DMS79 (cell line): Measurements from ENCODE around the gene EFCAB11.

Source experiments
- DNase-seq: peaks from one replicate; lab custom pipeline; 2025; lab: John Stamatoyannopoulos, UW

Gene EFCAB11

DNA sequence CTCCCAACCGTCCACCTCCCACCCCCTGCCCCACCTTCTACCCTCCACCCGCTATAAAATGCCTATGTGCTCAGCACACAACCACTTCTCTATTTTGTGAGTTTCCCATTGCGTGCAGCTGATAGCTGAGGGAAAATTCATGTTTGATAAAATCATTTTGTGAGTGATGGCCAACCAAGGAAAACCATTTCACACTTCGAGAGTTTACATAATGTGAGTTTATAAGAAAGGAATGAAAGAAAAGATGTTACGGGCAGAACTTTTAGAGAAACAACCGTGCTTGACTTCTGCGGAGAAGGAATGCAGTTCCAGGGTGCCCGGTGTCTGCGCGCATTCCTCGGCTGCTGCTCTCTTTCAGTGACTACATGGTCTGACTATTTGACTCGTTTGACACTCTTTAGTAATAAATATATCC lies 140.9 kb downstream of the EFCAB11 start:
- no peak for DNase-seq

DNA sequence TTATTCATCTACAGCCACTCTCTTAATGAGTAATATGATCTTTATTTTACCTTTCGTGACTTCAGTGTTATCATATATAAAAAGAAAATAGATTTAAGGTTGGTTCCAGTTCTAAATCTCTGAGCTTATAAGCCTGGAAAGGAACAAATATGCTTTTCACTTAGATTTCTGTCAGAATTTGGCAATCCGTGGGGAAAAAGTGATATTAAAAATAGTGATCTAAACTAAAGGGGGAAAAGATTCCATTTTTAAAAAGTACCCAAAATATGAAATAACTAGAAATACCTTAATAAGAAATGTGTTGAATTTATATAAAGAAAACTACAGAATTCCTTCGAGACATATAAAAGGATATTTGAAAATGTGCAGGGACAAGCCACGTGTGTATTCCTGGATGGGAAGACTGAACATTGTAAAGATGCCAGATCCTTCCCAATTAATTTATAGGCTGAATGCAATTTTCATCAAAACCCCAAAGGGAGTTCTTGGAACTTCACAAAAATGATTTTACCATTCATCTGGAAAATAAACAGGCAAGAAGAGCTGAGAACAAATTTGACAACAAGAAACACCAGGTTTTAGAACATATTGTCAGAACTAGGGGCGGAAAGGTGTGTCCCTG lies 142.5 kb downstream of the EFCAB11 start:
- no peak for DNase-seq

DNA sequence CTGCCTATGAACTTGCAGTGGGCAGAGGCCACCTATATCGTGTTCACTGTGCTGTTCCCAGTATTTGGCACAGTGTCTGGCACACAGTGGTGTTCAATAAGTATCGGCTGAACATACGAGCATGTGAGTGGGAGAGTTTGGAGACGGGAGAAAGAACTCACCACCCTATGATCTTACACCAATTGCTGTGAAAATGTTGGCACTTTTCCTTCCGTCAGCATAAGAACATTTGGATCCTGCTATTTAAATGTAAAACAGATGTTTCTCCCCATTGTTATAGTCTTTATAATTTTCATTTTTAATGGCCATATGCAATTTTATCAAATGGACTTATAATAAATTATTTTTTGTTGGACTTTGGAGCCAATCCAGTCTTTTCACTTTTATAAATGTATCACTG lies 144.4 kb downstream of the EFCAB11 start:
- DNase-seq = no peak

DNA sequence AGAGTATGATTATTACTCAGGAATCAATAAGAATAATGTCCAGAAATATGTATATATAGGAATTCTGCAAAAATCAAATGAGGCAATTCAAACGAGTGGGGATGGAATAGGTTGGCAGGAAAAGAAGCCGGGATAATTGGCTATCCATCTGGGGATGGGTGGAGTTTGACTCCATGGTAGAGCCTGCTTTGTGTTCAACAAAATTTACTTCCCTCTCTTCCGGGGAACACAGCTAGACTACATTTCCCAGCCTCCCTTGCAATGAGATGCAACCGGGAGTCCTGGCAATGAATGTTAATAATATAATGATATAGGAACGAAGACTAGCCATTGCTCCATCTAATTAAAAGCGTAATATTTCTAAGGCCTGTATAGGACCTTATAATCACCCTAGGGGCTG lies 146.6 kb downstream of the EFCAB11 start:
- DNase-seq = no peak

DNA sequence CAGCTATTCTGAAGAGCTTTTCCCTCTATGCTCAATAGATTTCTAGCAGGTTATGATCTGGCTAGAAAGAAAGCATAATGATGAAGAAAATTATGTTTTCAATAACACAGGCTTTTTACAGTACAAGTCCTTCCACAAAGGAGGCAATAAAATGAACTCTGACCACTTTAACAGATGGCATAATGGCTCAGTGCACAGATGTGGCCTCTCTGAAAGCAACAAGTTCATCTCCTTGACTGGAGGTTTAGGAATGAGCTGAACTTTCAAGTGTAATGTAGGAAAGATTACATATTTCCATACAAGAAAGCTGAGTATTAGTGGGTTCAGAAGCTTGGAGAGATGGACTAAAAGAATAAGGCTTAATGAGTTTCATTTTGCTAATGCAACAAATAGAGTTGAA lies 147.4 kb downstream of the EFCAB11 start:
- peak; percentile 11 for DNase-seq

DNA sequence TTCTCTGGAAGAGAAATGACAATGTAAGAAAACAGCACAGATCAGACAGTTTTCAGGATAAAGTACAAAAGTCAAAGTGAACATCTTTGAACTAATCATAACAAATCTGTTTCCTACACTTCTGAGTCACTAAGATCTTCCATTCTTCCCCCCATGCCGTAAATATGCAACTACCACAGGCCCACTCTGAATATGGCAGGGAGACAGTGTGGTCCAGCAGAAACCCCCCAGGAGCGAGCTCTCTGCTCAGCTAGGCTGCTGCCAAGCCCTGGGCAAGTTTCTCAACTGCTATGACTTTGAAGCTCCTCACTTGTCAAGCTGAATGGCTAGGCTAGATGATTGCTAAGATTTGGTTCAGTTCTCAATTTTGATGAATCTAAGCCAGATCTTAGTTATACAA lies 148.1 kb downstream of the EFCAB11 start:
- DNase-seq = no peak

DNA sequence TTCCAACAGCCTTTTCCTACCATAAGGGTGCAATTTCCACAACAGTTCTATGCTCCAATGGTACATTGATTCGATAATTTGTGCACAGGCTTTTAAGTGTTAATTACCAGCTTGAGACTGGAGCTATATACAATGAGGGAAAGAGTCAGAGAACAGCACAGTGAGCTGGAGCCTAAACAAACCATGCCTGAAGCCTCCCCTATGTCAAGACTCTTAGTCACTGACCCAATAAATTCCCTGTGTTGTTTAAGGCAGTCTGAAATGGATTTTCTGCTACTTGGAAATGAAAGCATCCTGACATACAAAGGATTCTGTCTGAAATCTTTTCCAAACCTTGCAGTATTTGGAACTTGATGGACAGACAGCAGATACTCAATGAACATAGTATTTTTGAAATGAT lies 149.0 kb downstream of the EFCAB11 start:
- no peak for DNase-seq

DNA sequence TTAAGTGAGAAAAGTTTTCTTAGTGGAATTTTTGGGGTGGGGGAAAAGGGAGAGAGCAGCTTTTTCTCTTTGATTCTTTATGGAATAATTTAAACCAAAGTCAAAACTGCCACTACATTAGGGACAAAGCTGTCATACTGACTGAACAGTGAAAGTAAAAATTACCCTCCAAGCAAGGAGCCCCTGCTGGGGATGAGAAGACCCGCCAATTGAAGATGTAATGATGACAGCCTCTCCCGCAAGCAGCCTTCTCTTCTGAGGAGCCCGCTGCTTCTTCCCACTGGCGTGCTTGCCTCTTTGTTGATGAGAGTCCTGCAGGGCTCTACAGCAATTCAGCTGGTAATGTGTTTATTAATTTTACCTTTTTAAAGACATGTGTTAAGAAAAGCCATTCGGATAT lies 151.0 kb downstream of the EFCAB11 start:
- no peak for DNase-seq

DNA sequence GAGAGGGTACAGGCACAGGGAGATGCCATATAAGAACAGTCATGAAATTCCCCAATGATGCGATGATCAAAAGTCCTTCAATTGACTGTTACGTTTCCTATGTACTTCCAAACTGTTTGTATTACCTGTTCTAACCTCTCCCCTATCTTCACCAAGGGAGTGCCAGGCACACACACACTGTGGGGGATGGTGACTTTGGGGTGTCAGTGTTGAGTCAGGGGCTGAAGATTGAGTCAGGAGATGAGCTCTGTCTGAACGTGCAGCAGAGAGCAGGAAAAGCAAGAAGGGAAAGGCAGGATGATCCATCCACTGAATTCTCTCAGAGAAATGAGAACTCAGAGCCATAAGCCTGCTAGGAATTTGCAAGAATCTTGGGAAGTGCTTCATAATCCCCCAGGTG lies 153.4 kb downstream of the EFCAB11 start:
- no peak for DNase-seq

DNA sequence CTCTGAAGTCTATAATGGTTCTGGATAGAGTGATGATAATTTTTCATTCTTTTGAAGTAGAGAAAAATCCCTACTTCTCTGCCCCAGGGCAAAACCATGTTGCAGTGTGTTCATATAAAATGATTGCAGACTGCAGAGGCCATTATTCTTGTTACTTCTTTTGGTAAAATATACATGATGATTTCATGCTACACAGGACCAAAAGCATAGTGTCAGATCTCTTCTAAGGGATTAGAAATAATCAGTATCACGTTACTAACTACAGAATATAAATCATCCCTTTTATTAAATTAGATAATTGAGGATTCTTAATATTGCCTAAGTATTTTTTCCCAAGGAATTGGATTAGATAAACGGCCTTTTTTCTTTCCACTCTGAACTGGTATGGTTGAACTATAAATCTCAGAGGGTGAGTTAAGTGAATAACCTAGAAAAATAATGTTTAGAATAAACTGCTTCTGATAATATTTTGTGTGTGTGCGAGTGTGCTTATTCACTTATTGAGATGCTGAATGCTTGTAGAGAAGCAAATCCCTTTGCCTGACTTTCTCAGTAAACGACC lies 156.2 kb downstream of the EFCAB11 start:
- DNase-seq = no peak

DNA sequence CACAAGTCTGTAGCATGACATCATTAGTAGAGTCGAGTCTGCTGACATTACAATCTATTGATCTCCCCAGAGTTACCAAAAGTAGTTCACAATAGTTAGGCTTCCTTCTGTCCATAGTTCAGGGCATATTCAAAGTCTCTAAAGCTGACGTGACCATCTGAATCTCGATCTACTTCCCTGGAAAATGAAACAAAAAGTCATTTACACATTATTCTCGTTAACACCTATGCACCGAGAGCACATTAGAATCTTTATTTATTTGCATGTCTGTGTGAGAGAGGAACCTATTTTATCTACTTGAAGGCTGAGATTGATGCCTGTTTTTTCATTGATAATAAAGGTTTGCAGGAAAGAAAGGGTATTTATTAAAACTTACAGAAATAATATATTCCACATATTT lies 157.4 kb downstream of the EFCAB11 start:
- no peak for DNase-seq

DNA sequence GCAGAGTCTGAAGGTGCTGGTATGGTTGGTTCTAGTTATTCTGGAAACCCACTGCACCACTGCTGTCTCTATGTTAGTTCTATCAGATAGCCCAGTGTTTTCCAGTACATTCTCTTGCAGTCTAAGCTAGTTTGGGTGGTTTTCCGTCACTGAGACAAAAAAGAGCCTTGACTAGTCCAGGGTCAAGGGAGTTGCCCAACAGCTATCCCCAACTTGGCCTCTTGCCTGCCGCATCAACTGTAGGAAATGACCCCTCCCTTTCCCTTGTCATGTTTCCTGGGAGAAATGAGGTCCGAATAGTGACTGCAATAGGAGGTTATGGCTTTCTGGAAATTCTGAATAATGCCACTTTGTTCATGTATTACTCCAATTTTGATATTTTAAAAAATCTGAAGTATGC lies 160.4 kb downstream of the EFCAB11 start:
- DNase-seq = no peak

DNA sequence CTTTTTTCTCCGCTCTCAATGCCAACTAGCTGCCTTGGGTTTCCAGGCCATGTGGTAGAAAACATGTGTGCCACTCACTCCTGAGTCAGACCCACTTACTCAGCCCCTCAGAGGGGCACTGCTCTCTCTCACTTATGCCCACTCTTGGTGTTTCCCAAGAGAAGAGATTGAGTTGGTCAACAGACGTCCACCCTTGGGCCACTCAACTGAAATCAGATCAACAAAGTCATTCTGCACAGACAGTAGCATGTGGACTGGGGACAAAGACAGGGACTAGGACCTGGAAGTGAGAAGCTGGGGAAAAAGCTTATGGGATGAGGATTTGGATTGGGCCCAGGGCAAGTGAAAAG lies 161.2 kb downstream of the EFCAB11 start:
- DNase-seq = no peak

DNA sequence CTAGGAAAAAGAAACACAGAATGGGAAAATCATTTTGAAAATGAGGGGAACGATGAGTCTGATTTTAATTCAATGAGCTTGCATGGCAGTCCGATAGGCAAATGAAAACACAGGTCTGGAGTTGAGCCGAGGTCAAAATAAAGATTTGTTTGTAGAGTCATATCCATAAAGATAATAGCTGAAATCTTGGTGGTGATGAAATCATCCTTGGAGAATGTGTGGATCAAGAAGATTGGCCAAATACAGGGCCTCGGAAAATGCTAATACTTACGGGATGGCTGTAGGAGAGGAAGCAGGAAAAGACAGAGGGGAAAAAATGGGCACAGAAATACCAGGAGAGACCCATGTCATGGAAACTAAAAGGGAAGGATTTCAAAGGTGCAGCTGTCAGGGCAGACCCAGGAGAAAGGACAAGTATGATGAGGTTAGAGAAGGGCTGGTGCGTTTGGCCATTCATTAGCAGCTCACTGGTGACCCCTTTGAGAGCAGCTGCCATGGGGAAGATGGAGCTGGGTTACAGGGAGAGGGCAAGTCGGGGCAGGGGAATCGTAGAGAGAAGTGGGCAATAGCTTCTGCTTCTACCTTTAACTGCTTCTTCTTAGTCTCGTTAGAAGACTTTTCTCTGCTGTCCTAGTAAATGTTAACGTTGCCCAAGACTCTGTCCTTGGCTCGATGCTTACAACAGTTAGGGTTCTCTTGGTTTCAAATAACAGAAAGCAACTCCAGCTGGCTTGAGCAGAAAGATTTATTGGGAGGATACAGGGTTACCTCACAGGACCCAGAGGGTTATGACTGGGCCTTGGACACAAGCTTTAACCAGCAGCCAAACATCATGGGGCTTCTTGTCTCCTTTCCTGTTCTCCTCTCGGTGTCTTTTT lies 161.8 kb downstream of the EFCAB11 start:
- DNase-seq = no peak

DNA sequence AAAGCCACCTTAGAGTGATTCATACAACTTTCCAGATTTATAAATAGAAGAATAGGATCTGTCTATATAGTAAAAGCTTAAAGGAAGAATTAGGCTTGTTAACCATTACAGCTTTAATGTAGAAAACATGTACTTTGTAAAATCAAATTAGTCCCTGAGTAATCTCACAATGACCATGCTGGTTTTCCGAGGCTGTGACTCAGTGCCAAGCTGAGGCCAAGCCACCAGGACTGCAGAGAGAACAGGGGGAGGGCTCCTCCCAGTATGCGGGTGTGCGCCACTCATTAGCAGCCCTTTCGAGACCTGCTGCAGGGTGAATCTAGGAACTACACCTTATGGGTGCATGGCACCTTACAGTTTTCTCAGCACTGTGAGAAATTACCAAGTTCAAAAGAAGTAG lies 167.0 kb downstream of the EFCAB11 start:
- no peak for DNase-seq

DNA sequence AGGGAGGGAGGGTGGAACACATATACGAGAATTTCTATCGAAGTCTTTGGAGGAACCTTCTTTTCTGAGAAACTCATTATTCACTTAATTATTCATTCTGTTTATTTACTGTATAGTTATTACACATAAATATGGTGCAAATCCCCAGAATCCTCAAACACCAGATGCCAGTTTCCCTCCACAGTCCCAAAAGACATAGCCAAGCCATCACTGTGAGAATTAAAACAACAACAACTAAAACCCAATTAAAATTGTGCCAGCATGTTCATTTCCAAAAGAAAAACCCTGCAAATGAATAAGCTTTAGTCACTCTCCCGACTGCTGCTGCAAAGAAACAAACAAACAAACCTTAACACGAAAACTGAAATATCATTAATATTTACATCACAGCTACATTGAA lies 173.5 kb downstream of the EFCAB11 start:
- no peak for DNase-seq

DNA sequence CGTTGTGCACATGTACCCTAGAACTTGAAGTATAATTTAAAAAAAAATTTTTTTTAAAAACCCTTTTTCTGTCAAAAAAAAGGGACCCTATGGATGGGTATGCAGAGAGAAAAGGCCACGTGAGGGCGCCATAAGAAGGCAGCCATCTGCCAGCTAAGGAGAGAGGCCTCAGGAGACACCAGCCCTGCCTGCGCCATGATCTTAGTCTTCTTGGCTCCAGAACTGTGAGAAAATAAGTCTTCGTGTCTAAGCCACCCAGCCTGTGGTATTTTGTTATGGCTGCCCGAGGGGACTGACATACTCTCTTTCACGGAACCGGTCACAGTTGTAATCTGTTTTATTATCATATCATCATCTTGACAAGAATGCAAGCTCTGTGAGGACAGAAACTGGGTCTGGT lies 174.8 kb downstream of the EFCAB11 start:
- no peak for DNase-seq

DNA sequence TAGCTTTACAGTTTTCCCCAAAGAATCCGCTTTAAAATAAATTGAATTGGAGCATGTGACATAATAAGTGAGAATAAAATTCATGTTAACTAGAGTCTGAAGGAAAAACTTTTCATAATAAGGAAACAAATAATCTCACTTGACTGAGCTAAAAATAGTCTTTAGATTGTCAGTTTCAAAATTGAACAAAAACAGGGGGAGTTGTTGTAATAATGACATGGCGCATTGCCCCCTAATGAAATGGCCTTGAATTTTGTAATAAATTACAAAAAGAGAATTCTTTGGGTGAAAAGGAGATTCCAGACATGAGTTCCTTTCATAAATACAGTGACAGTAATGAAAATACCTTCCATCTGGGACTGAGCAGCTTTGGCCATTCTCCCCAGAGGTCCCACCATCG lies 178.6 kb downstream of the EFCAB11 start:
- no peak for DNase-seq

DNA sequence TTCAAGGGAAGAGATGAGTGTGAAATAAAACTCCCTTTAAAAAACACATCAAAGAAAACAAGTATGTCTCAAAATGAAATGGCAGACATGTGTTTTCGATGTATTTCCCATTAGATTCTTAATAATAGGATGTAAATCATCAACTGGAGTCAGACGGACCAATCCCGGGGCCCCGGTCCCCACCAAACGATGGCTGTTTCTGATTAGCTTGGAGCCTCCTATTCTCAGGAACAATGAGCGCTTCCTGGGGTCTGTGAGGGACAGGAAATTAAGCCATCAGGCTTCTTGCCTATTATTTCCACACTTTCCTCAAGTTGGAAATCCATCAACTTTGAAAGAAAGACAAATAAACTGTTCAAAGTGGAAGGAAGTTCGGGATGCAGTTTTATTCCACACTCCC lies 179.4 kb downstream of the EFCAB11 start:
- DNase-seq = no peak

DNA sequence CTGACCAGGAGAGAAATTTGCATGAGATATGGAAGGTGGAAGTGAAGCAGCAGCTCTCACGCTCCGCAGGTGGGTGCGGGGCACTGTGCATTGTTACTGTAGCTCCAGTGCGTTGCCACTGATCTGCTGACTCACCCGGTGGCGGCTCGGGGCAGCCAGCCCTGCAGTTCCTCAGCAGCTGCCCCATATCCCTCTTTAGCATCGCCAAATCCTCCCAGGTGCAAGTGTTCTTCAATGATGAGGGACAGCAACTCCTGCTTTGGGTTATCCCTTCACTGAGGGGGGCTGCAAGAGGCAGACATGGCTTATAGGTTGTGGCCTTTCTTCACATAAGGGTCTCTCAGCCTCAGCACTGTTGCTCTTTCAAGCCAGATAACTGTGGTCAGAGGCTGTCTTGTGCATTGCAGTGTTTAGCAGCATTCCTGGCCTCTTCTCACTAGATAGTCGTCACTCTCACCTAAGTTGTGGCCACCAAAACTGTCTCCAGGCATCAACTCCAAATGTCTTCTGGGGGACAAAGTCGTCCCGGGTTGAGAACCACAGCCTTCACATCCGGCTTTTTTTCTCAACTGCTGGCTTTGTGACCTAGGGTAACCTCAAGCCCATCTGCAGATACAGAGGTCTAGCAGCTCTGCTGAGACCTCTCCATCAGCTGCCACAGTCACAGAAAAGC lies 180.8 kb downstream of the EFCAB11 start:
- DNase-seq = no peak

DNA sequence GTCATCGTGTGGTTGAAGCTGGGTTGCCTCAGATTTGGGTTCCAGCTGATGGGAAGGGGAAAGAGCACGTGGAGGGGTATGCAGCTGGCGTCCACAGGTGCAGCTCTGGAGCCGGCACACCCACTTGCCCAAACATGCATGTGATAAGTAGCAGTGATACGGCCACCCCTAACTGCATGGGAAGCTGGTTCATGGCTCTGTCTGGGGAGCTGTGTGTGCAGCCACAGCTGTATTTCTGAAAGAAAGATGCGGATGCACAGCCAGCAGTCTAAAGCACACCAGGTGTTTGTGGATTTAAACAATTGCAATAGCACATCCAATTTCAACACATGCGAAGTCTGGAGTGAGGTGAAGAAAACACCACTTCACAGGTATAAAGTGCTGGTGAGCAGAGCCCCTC lies 181.4 kb downstream of the EFCAB11 start:
- DNase-seq = no peak

DNA sequence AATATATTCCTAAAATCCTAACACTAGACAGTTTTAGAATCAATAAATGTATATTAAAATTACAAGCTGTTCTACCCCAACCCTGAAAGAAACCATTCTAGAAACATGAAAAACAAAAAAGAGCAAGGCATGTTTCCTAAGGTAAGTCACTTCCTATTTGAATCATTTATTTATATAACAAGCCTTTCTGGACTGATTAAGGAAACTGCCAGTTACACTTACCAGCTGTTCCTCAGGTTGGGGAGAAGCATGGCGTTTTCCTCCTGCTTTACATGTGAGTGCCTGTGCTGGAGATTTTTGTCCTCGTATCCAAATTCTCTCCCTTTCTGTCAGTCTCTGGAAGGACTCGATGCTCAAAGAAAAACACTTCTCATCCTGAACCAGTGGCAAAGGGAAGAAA lies 183.3 kb downstream of the EFCAB11 start:
- DNase-seq = no peak

DNA sequence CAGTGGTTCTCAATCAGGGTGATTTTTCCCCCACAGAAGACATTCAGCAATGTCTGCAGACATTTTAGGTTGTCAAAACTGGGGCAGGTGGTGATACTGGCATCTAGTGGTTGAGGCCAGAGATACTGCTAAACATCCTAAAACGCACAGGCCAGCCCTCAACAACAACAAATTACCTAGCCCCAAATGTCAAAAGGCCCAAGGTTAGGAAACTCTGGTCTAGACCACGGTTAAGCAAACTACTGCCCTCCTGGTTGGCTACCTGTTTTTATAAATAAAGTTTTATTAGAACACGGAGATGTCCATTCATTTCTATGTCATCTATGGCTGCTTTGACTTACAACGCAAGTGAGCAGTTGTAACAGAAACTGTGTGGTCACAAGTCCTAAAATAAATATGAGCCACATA lies 186.7 kb downstream of the EFCAB11 start:
- no peak for DNase-seq
